HG03460 (cell line): ENCODE measurements around the gene KCNG1.

Source experiments
- ATAC-seq: cut with Tn5 transposase; IDR thresholded peaks from one replicate; pipeline ENCODE4 v1.9.1; 2021; ENCODE audit not compliant: unreplicated experiment

Gene KCNG1

GRCh38 chr20:51013577-51014330, 9.2 kb downstream of the KCNG1 start:
- ATAC-seq, result no peak

GRCh38 chr20:51012357-51012756, 10.6 kb downstream of the KCNG1 start:
- ATAC-seq, result no peak

GRCh38 chr20:51011479-51011878, 11.4 kb downstream of the KCNG1 start:
- ATAC-seq, result no peak

DNA sequence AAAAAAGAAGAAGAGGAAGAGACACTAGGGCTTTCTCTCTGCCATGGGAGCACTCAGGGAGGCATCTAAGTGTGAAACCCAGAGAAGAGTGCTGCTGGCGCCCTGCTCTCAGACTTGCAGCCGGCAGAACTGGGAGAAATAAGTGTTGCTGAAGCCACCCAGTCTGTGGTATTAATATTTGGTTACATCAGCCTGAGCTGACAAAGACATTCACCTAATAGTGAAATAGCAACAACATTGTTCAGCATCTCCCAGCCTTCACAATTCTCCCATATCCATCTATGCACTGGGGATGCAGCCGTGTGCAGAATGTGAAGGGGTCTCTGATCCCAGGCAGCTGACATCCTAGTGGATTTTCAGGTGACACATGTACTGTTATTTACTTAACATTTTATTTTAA, 12.0 kb downstream of the KCNG1 start:
- ATAC-seq, result no peak

DNA sequence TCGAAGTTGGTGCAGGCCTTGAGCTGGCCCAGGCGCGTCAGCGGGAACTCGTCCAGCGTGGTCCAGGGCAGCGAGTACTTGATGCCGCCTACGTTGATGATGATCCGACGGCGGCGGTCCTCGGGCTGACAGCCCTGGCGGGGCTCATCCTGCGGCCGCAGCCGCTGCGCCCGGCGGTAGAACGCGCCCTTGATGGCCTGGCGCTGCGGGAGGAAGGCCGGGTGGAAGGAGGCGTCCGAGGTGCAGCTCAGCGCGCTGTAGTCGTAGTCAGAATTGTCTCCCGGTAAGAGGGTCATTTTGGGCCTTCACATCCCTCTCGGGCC, 12.9 kb downstream of the KCNG1 start:
- no peak for ATAC-seq

- ATAC-seq, result no peak
Measured at GRCh38 chr20:51009303-51010042, 13.4 kb downstream of the KCNG1 start.

- ATAC-seq, result no peak
Measured at GRCh38 chr20:51008718-51009117, 14.2 kb downstream of the KCNG1 start.

- no peak for ATAC-seq
Measured at GRCh38 chr20:51005214-51005613, 17.7 kb downstream of the KCNG1 start.

DNA sequence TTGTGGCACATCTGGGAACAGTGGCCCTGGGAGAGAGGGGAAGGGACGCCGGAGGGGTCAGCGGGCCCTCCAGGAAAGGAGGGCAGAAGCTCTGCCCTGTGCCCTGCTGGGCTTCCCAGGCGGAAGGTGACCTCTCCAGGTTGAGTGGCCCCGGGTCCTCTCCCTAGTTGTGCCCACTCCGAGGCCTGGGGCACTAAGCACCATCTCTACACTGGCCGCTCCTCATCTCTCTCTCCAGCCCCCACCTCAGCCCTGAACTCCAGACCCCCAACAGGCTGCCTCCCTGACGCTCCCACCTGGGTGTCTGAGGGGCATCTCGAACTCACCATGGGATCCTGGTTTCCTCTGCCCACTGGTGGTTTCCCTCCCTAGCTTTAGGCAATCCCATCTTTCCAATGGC, 18.1 kb downstream of the KCNG1 start:
- ATAC-seq, result no peak

GRCh38 chr20:51004305-51004727, 18.6 kb downstream of the KCNG1 start:
- ATAC-seq, result no peak

DNA sequence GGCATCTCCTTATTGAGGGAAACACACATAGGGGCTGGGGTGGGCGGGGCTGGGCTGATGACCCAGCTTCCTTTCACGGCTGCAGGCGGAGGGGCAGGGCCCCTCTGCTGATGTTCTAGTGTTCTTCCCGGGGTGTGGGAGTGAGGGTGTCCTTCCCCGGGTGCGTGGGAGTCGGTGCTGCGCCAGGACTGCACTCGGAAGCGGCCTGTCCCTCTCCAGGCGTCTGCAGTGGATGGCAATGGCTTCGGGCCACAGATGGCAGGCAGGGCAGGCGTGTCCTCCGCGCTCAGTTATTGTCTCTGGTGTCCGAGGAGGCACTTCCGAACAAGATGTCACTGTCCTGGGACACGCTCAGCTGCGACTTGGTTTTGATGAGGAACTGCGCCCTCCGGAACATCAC, 19.2 kb downstream of the KCNG1 start:
- no peak for ATAC-seq

- no peak for ATAC-seq
Measured at GRCh38 chr20:51002633-51003032, 20.3 kb downstream of the KCNG1 start.

GRCh38 chr20:51001430-51002265, 21.3 kb downstream of the KCNG1 start:
- no peak for ATAC-seq

- no peak for ATAC-seq
Measured at GRCh38 chr20:50999355-50999754, 23.6 kb downstream of the KCNG1 start.

DNA sequence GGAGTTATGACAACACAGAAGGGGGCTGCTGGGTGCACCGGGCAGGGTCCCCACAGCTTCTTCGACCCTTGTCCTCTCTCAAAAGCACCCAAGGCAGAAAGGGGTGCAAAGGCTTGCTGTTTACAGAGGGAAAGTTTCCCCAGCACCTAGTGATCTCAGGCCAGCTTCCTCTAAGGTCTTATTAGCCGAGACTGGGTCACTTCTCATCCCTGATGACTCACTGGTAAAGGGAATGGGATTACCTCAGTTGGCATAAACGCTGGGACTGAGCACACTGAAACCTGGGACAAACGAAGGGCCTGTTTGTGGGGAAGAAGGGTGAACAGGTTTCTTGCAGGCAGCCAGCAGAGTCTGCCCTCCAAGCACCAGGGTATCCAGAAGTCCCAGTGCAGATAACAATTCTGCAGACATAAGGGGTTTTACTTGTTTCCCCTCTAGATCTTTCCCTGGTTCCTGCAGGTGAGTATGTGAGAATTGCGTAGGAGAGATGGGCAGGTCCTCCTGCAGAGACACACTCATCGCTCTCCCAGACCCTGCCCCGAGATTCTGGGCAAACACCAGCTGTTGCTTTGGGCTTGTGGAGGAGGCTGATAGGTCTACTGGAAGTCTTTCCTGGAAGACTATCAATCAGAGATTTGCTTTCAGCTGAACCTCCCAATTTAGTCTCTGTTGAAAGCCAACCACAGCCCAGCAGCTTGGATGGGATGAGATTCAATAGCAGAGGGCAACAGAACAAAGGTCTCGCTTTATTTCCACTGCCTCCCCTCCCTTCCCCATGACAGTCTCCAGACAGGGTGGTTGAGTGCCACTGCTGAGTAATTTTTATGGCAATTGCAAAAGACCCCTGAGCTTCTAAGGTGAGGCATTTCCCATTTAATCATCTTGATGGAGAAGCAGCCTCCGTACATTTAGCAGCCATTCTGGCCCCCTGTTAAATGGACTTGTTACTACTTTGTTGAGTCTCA, 25.7 kb downstream of the KCNG1 start:
- no peak for ATAC-seq

DNA sequence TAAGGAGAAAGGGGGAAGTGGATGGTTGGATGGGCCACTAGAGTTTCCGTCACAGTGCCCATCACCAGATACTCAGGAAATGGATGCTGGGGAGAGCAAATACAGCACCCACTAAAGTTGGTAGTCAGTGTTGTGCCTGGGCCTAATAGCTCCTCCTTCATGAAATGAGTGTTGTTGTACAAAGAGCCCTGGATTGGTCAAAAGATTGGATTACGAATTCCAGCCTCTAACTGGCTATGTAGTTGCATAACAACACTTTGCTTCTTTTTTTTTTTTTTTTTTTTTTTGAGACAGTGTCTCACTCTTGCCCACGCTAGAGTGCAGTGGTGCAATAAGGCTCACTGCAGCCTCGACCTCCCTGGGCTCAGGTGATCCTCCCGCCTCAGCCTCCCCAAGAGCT, 27.4 kb downstream of the KCNG1 start:
- ATAC-seq, result no peak

DNA sequence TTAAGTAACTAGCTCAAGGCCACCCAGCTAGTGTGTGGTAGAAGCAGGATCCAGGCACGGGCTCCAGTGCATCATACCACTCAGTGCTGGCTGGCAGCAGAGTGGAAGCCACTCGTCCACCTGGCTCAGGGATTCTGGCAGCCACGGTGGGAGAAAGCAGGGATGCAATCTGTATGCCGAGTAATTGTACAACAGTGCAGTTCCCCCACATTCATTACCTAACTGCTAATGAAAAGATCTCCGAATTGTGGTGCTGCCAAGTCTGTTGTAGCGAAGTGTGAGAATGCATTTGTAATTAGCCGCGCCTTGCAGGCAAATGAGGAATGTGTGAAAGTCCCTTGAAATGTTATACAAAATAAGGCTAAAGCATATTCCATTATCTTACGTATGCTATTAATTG, 29.0 kb downstream of the KCNG1 start:
- no peak for ATAC-seq

DNA sequence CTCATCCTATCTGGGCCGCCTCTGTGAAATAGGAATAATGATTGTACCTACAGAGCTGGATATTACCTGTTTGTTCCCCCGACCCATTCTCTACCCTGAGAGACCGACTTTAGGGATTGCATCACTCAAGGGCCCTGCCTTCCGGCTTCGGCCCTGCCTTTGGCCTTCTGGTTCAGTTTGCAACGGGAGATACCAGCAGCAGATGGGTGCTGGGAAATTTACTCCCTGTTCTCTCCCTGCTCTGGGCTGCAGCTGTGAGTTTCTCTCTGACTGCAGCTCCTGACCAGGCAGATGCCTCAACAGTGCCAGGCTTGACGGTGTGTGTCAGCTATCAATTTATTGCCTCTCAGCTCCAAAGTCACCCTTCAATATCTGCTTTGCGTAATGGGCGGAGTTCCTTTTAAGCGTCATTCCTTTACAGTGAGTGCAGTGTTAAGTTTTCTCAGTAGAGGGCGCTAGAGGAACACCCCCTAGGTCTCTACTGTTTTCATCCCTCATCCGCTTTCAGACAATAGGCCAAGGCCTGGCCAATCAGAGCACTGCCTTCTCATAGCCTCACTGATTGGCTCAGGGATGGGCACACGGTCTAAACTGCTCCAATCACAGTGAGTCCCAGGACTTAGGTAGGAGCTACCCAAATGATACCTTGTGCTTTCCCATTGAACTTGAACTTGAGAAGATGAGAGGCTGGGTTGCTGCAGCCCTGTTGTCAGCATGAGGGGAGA, 30.0 kb downstream of the KCNG1 start:
- peak; percentile 68 for ATAC-seq

DNA sequence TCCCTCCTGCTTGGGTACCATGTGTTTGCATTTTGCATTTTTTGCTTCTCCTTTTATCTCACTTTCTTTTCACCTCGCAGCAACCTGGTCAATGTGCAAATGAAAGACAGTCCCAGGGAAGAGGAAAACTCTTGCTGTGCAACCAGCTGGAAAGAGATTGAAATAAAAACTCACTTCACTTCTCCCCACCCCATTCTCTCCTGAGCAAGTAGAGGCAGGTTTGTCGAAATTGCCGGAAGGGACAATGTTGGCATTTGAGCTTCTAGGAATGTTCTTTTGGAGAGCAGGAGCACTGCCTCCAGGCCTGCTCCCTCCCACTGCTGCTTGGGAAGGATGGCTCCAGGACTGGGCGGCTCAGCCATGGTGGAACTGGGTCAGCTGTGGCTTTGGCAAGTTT, 30.6 kb downstream of the KCNG1 start:
- no peak for ATAC-seq

DNA sequence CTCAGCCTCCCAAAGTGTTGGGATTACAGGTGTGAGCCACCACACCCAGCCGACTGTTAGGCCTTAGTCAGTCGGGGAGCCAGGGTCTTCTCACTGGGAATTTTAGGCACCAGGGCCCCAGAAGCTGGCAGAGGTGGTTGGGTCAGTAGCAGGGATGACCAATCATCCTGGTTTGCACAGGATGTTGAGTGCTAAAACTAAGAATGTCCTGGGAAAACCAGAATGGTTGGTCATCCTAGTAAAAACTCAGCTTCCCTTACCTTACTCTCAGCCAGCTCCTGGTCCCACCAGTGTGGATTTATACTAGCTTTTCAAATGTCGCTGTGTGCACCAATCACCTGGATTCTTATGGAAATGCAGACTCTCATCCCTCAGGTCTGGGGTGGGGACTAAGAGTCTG, 31.8 kb downstream of the KCNG1 start:
- no peak for ATAC-seq
